Naive thymus-derived CD4-positive, alpha-beta T cell (primary cell): ENCODE results near the gene HTT. TPM values are rescaled to one million over a fixed set of nuclear protein-coding genes. Genes with fewer than 3 reads are reported as not detected.

ENCODE experiments used
- ATAC-seq: fragments of 150-1000 bp; cut with Tn5 transposase; 2 replicates; pipeline ENCODE4 v1.10.0; 2021; ENCODE audit warnings: mild to moderate bottlenecking, moderate library complexity
- CTCF ChIA-PET: fragments of 350-600 bp; sonication (Branson Sonifier 250); formaldehyde crosslinking; loops from one replicate; lab custom pipeline; 2021; ENCODE audit warnings: antibody characterized with exemption; lab: Charles Lee
- POLR2A ChIA-PET: fragments of 350-600 bp; sonication (Branson Sonifier 250); formaldehyde crosslinking; loops from one replicate; lab custom pipeline; 2021; ENCODE audit warnings: antibody characterized with exemption, inconsistent platforms; lab: Charles Lee
- DNase-seq, 9 donors: peaks; one replicate each; pipeline versions ENCODE4 v3.0.0 to v3.0.0-alpha.2; 2020 to 2022; ENCODE audit warnings: mixed read lengths in 1 of 9
- H3K27ac ChIP-seq: one replicate; pipeline ENCODE4 v1.7.0; 2013; ENCODE audit warnings: mild to moderate bottlenecking, low read depth, low read length, moderate library complexity
- H3K27me3 ChIP-seq, 2 donors: one replicate each; pipeline ENCODE4 v1.7.0; 2013; ENCODE audit warnings: low read length in 2 of 2, mild to moderate bottlenecking in 2 of 2, moderate library complexity in 2 of 2; ENCODE audit not compliant: control insufficient read depth in 2 of 2, insufficient read depth in 2 of 2
- H3K36me3 ChIP-seq, 3 experiments: 1 replicate in 2 of 3; 2 replicates in 1 of 3; pipeline ENCODE4 v1.7.0; 2013; ENCODE audit warnings: low read length in 3 of 3, mild to moderate bottlenecking in 3 of 3, moderate library complexity in 1 of 3; ENCODE audit not compliant: insufficient read depth in 3 of 3, control insufficient read depth in 2 of 3
- H3K4me1 ChIP-seq, 2 donors: one replicate each; pipeline ENCODE4 v1.7.0; 2013; ENCODE audit warnings: low read length in 2 of 2, mild to moderate bottlenecking in 2 of 2, moderate library complexity in 1 of 2; ENCODE audit not compliant: control insufficient read depth in 2 of 2, insufficient read depth in 2 of 2
- H3K4me3 ChIP-seq: 2 replicates; pipeline ENCODE4 v1.7.0; 2013; ENCODE audit warnings: mild to moderate bottlenecking, low read length
- H3K9me3 ChIP-seq, 3 experiments: 1 replicate in 2 of 3; 2 replicates in 1 of 3; pipeline ENCODE4 v1.7.0; 2013; ENCODE audit warnings: low read length in 3 of 3; ENCODE audit not compliant: control insufficient read depth in 2 of 3
- H3K27ac Mint-ChIP-seq, 9 donors: one replicate each; pipeline ENCODE4 v1.8.0; 2020 to 2022; ENCODE audit warnings: mixed read lengths in 9 of 9, mild to moderate bottlenecking in 8 of 9, moderate library complexity in 5 of 9, inconsistent platforms in 2 of 9
- H3K27me3 Mint-ChIP-seq, 5 donors: one replicate each; pipeline ENCODE4 v1.8.0; 2021 to 2022; ENCODE audit warnings: mixed read lengths in 5 of 5, mild to moderate bottlenecking in 1 of 5
- H3K36me3 Mint-ChIP-seq, 5 donors: one replicate each; pipeline ENCODE4 v1.8.0; 2020 to 2022; ENCODE audit warnings: mixed read lengths in 5 of 5, mild to moderate bottlenecking in 3 of 5, inconsistent platforms in 1 of 5
- H3K4me1 Mint-ChIP-seq, 7 donors: one replicate each; pipeline ENCODE4 v1.8.0; 2020 to 2022; ENCODE audit warnings: mixed read lengths in 7 of 7, mild to moderate bottlenecking in 3 of 7, inconsistent platforms in 1 of 7
- H3K4me3 Mint-ChIP-seq, 10 donors: one replicate each; pipeline ENCODE4 v1.8.0; 2020 to 2022; ENCODE audit warnings: mild to moderate bottlenecking in 10 of 10, mixed read lengths in 10 of 10, moderate library complexity in 6 of 10, inconsistent platforms in 2 of 10
- H3K9me3 Mint-ChIP-seq, 11 donors: one replicate each; pipeline ENCODE4 v1.8.0; 2020 to 2022; ENCODE audit warnings: mixed read lengths in 11 of 11, mild to moderate bottlenecking in 4 of 11, inconsistent platforms in 1 of 11, moderate library complexity in 1 of 11
- intact Hi-C, 2 donors: fragments of 100-400 bp; cut with micrococcal nuclease; formaldehyde crosslinking; loops; one replicate each; pipeline ENCODE4 v1.15.1; 2023
- polyA plus RNA-seq, 2 donors: library from polyadenylated mRNA; unstranded; fragments of 300-500 nt; fragmentation: Illumina TruSeq; gene quantifications; one replicate each; pipeline ENCODE4 v1.2.3, GENCODE V29; 2021
- total RNA-seq, 6 experiments: library from RNA in 5 of 6; stranded (reverse) in 5 of 6; gene quantifications; 1 replicate in 5 of 6; 2 replicates in 1 of 6; pipeline ENCODE4 v1.2.3 and lab custom pipeline; 2021 to 2026

Gene HTT
- total and polyA plus RNA-seq, 7 experiments from 2014 or later = 2.4 to 115 (median 71.6) TPM

- ChIA-PET CTCF (interaction anchor here (0.9 to 2.7 kb wide), 3 partner anchors 10 to 151 kb away, joined by 3 to 19 read pairs (median 3); no protein-coding TSS in a partner anchor), POLR2A (interaction anchor here (0.8 to 1.6 kb wide), 2 partner anchors 11 to 25 kb away, joined by 4 to 8 read pairs; no protein-coding TSS in a partner anchor)
- Histone ChIP-seq H3K4me3 (no peak overlapping the region), H3K36me3 (peaks cover 0 to 22% (median 13%) of the 10 kb centered on the region in 3 experiments), H3K4me1 (peaks cover 41 to 71% of the 10 kb centered on the region in 2 donors), H3K27me3 (no peaks in the 10 kb centered on the region), H3K27ac (no peak overlapping the region), H3K9me3 (no peaks in the 10 kb centered on the region)
- intact Hi-C loops = loop anchor here (5.0 to 10.0 kb wide), 3 partner anchors 49 to 86 kb away; partner anchors contain the start of gene MSANTD1 (in 1 of the 2)
- Mint-ChIP-seq H3K9me3 (no peaks in the 10 kb centered on the region), H3K4me1 (peaks cover 44 to 67% (median 56%) of the 10 kb centered on the region in 7 donors), H3K27ac (peak overlapping the region in 2 of 9 donors; percentile 64 to 74), H3K4me3 (no peak overlapping the region), H3K27me3 (no peaks in the 10 kb centered on the region), H3K36me3 (peaks cover 10 to 38% (median 17%) of the 10 kb centered on the region in 5 donors)
- ATAC-seq (no peak), DNase-seq (peak in 1 of 9 donors; percentile 16)
Observed at GRCh38 chr4:3192827-3193226, 118.3 kb downstream of the HTT start.

- H3K4me1 Mint-ChIP-seq = peaks cover 46 to 71% (median 62%) of the 10 kb centered on the region in 7 donors
- H3K4me3 Mint-ChIP-seq = peak overlapping the region in 5 of 10 donors; percentile 2 to 62 (median 19)
- H3K9me3 ChIP-seq = no peaks in the 10 kb centered on the region
- H3K4me1 ChIP-seq = peaks cover 42 to 72% of the 10 kb centered on the region in 2 donors
- no peak overlapping the region for H3K4me3 ChIP-seq
- peaks cover 10 to 39% (median 13%) of the 10 kb centered on the region in 5 donors for H3K36me3 Mint-ChIP-seq
- no peaks in the 10 kb centered on the region for H3K27me3 ChIP-seq
- H3K36me3 ChIP-seq = peaks cover 0 to 14% (median 6%) of the 10 kb centered on the region in 3 experiments
- ChIA-PET CTCF (interaction anchor here (0.6 to 2.7 kb wide), 10 partner anchors 9 to 286 kb away, joined by 3 to 19 read pairs (median 3); partner anchors contain the start of gene HGFAC), POLR2A (interaction anchor here (0.8 to 1.6 kb wide), 4 partner anchors 9 to 287 kb away, joined by 3 to 8 read pairs (median 4); no protein-coding TSS in a partner anchor)
- intact Hi-C loops = loop anchor here (1.0 to 10.0 kb wide), 10 partner anchors 9 to 287 kb away; partner anchors contain the start of gene MSANTD1 (in 1 of the 2)
- H3K9me3 Mint-ChIP-seq = no peaks in the 10 kb centered on the region
- DNase-seq = peak in 6 of 9 donors; percentile 32 to 57 (median 50)
- ATAC-seq = peak; percentile 42
- no peak overlapping the region for H3K27ac ChIP-seq
- peak overlapping the region in 4 of 9 donors; percentile 2 to 49 (median 16) for H3K27ac Mint-ChIP-seq
- no peaks in the 10 kb centered on the region for H3K27me3 Mint-ChIP-seq
Observed at GRCh38 chr4:3193531-3194203, 119.2 kb downstream of the HTT start.

GRCh38 chr4:3196670-3197359 is 122.3 kb downstream of the HTT start:
- H3K27me3 Mint-ChIP-seq = no peaks in the 10 kb centered on the region
- ChIA-PET POLR2A (interaction anchor here (1.4 kb wide), 1 partner anchor 18 kb away, joined by 4 read pairs; no protein-coding TSS in a partner anchor), CTCF (interaction anchor here (0.6 to 0.9 kb wide), 3 partner anchors 107 to 194 kb away, joined by 3 to 4 read pairs (median 3); no protein-coding TSS in a partner anchor)
- no peaks in the 10 kb centered on the region for H3K9me3 ChIP-seq
- H3K4me3 ChIP-seq = peak overlapping the region; percentile 24
- H3K4me3 Mint-ChIP-seq = peak overlapping the region; percentile 43 to 87 (median 76)
- no peaks in the 10 kb centered on the region for H3K9me3 Mint-ChIP-seq
- ATAC-seq = peak; percentile 39
- peaks cover 2 to 21% (median 4%) of the 10 kb centered on the region in 5 donors for H3K36me3 Mint-ChIP-seq
- DNase-seq = peak in 7 of 9 donors; percentile 15 to 49 (median 27)
- peaks cover 0 to 11% (median 0%) of the 10 kb centered on the region in 3 experiments for H3K36me3 ChIP-seq
- intact Hi-C loops = loop anchor here (5.0 to 10.0 kb wide), 2 partner anchors 48 to 685 kb away; partner anchors contain the start of gene MSANTD1 (in 1 of the 2)
- peaks cover 58 to 71% of the 10 kb centered on the region in 2 donors for H3K4me1 ChIP-seq
- no peaks in the 10 kb centered on the region for H3K27me3 ChIP-seq
- H3K27ac ChIP-seq = no peak overlapping the region
- peaks cover 48 to 89% (median 77%) of the 10 kb centered on the region in 7 donors for H3K4me1 Mint-ChIP-seq
- peak overlapping the region; percentile 6 to 88 (median 75) for H3K27ac Mint-ChIP-seq

GRCh38 chr4:3197366-3198105 is 123.1 kb downstream of the HTT start:
- peaks cover 0 to 11% (median 0%) of the 10 kb centered on the region in 3 experiments for H3K36me3 ChIP-seq
- intact Hi-C loops = loop anchor here (5.0 to 10.0 kb wide), 2 partner anchors 47 to 685 kb away; partner anchors contain the start of gene MSANTD1 (in 1 of the 2)
- peak overlapping the region; percentile 24 for H3K4me3 ChIP-seq
- ChIA-PET CTCF (interaction anchor here (0.6 to 0.9 kb wide), 2 partner anchors 106 to 172 kb away, joined by 3 to 4 read pairs; no protein-coding TSS in a partner anchor), POLR2A (interaction anchor here (0.6 to 1.4 kb wide), 2 partner anchors 17 kb away, joined by 4 to 6 read pairs; no protein-coding TSS in a partner anchor)
- peaks cover 63 to 71% of the 10 kb centered on the region in 2 donors for H3K4me1 ChIP-seq
- H3K27me3 ChIP-seq = no peaks in the 10 kb centered on the region
- Mint-ChIP-seq H3K27ac (peak overlapping the region in 8 of 9 donors; percentile 33 to 88 (median 76)), H3K4me1 (peaks cover 55 to 92% (median 82%) of the 10 kb centered on the region in 7 donors), H3K27me3 (no peaks in the 10 kb centered on the region), H3K4me3 (peak overlapping the region in 9 of 10 donors; percentile 43 to 87 (median 77)), H3K36me3 (peaks cover 3 to 19% (median 4%) of the 10 kb centered on the region in 5 donors), H3K9me3 (no peaks in the 10 kb centered on the region)
- DNase-seq = peak in 2 of 9 donors; percentile 7 to 9
- no peak for ATAC-seq
- H3K9me3 ChIP-seq = no peaks in the 10 kb centered on the region
- H3K27ac ChIP-seq = no peak overlapping the region

GRCh38 chr4:3198906-3199305 is 124.4 kb downstream of the HTT start:
- Histone ChIP-seq H3K27ac (no peak overlapping the region), H3K27me3 (no peaks in the 10 kb centered on the region), H3K9me3 (no peaks in the 10 kb centered on the region), H3K36me3 (peaks cover 0 to 11% (median 0%) of the 10 kb centered on the region in 3 experiments), H3K4me1 (peaks cover 70 to 71% of the 10 kb centered on the region in 2 donors), H3K4me3 (no peak overlapping the region)
- Mint-ChIP-seq H3K9me3 (no peaks in the 10 kb centered on the region), H3K27me3 (no peaks in the 10 kb centered on the region), H3K4me1 (peaks cover 62 to 93% (median 85%) of the 10 kb centered on the region in 7 donors), H3K27ac (peak overlapping the region in 1 of 9 donors; percentile 61), H3K4me3 (no peak overlapping the region), H3K36me3 (peaks cover under 1 to 24% (median 4%) of the 10 kb centered on the region in 5 donors)
- DNase-seq = peak in 1 of 9 donors; percentile 8
- no peak for ATAC-seq
- intact Hi-C loops = loop anchor here (5.0 to 10.0 kb wide), 2 partner anchors 46 to 683 kb away; partner anchors contain the start of gene MSANTD1 (in 1 of the 2)
- POLR2A ChIA-PET = no interaction called here
- CTCF ChIA-PET = interaction anchor here (0.7 to 1.0 kb wide), 2 partner anchors 32 to 147 kb away, joined by 3 read pairs; no protein-coding TSS in a partner anchor
